ENCODE data around the gene HOXD8. TPM values are rescaled to one million over a fixed set of nuclear protein-coding genes. Genes with fewer than 3 reads are reported as not detected.

The HOXD8 gene
- total RNA-seq, 3 donors from 2014 or later: 10.5 to 36.1 (median 13.8) TPM

- Histone ChIP-seq H3K4me3 (no peak overlapping the region), H3K27me3 (peaks cover 6 to 98% of the 10 kb centered on the region in 2 donors), H3K9me3 (peaks cover 0 to 15% of the 10 kb centered on the region in 2 donors), H3K4me1 (no peaks in the 10 kb centered on the region), H3K27ac (no peak overlapping the region), H3K36me3 (no peaks in the 10 kb centered on the region)
- DNase-seq (ENCODE audit: low spot score in 2 of 2): no peak
- TF ChIP-seq POLR2AphosphoS5 (IDR thresholded peaks at IDR 0.05) (no peak), POLR2A (IDR thresholded peaks at IDR 0.05) (no peak)
- TF ChIP-seq, protein P1, sequence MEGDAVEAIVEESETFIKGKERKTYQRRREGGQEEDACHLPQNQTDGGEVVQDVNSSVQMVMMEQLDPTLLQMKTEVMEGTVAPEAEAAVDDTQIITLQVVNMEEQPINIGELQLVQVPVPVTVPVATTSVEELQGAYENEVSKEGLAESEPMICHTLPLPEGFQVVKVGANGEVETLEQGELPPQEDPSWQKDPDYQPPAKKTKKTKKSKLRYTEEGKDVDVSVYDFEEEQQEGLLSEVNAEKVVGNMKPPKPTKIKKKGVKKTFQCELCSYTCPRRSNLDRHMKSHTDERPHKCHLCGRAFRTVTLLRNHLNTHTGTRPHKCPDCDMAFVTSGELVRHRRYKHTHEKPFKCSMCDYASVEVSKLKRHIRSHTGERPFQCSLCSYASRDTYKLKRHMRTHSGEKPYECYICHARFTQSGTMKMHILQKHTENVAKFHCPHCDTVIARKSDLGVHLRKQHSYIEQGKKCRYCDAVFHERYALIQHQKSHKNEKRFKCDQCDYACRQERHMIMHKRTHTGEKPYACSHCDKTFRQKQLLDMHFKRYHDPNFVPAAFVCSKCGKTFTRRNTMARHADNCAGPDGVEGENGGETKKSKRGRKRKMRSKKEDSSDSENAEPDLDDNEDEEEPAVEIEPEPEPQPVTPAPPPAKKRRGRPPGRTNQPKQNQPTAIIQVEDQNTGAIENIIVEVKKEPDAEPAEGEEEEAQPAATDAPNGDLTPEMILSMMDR (IDR thresholded peaks at IDR 0.05): no peak
- intact Hi-C loops (cut with DNase I; ENCODE audit: low total_unique reads): loop anchor here (10.0 kb wide), 1 partner anchor 400 kb away; no protein-coding TSS in a partner anchor
Observed at GRCh38 chr2:176084611-176085119, 44.8 kb upstream of the HOXD8 start.

GRCh38 chr2:176085120-176085788 is 44.3 kb upstream of the HOXD8 start:
- DNase-seq (ENCODE audit: low spot score in 2 of 2): no peak
- no peak overlapping the region for H3K4me3 ChIP-seq
- H3K27me3 ChIP-seq: peaks cover 6 to 99% of the 10 kb centered on the region in 2 donors
- H3K4me1 ChIP-seq: no peaks in the 10 kb centered on the region
- H3K36me3 ChIP-seq: no peaks in the 10 kb centered on the region
- intact Hi-C loops (cut with DNase I; ENCODE audit: low total_unique reads): loop anchor here (10.0 kb wide), 1 partner anchor 400 kb away; no protein-coding TSS in a partner anchor
- TF ChIP-seq POLR2AphosphoS5 (IDR thresholded peaks at IDR 0.05) (no peak), POLR2A (IDR thresholded peaks at IDR 0.05) (no peak)
- TF ChIP-seq, protein P1 (IDR thresholded peaks at IDR 0.05): no peak
- H3K9me3 ChIP-seq: peaks cover 0 to 15% of the 10 kb centered on the region in 2 donors
- H3K27ac ChIP-seq: no peak overlapping the region

DNA sequence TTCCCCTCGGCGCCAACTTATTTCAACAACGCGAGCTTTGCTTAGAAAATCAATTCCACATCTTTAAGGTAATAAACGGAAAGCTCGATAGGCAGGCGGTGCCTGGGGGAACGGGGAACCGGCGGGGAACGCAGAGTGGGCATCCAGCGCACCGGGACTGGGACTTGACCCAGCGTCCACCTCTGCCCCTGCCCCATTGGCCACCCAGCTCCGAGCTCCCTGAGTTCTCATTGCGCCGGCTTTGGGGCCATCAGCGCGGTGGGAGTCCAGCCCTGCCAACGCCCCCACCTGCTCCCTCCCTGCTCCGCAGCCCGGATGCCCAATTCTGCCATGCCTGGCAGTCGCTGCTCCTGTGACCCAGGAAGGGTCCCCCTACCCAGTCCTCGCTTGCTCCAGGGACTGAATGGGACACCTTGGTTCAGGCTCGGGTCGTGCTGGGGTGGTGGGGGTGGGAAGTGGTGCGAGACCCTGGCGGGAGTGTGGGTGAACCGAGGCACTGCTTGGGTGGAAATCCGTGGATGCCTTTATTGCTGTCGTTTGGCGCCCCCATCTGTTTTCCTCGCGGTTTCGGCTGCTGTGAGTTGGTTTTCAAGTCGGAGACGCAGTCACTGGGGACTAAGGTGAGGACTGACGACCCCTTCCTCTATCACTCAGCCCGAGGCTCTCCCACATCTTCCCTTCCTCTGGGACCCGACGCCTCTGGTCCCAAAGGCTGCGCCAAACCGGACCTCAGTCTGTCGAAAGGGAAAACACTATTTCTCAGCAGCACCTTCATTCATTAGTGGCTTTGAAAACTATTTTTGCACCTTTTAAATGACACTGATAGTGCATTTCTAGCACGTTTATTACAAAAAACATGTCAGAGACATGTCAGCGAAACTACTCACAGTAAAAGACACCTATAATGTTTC is 43.4 kb upstream of the HOXD8 start:
- no peaks in the 10 kb centered on the region for H3K36me3 ChIP-seq
- peaks cover 0 to 13% of the 10 kb centered on the region in 2 donors for H3K9me3 ChIP-seq
- no peak for TF ChIP-seq POLR2A (IDR thresholded peaks at IDR 0.05)
- TF ChIP-seq, protein P1 (IDR thresholded peaks at IDR 0.05): peak in 1 of 3 donors; percentile 8
- no peak overlapping the region for H3K27ac ChIP-seq
- H3K27me3 ChIP-seq: peaks cover 6 to 100% of the 10 kb centered on the region in 2 donors
- intact Hi-C loops (cut with DNase I; ENCODE audit: low total_unique reads): loop anchor here (10.0 kb wide), 1 partner anchor 401 kb away; no protein-coding TSS in a partner anchor
- H3K4me1 ChIP-seq: no peaks in the 10 kb centered on the region
- H3K4me3 ChIP-seq: no peak overlapping the region
- DNase-seq (ENCODE audit: low spot score in 2 of 2): no peak

DNA sequence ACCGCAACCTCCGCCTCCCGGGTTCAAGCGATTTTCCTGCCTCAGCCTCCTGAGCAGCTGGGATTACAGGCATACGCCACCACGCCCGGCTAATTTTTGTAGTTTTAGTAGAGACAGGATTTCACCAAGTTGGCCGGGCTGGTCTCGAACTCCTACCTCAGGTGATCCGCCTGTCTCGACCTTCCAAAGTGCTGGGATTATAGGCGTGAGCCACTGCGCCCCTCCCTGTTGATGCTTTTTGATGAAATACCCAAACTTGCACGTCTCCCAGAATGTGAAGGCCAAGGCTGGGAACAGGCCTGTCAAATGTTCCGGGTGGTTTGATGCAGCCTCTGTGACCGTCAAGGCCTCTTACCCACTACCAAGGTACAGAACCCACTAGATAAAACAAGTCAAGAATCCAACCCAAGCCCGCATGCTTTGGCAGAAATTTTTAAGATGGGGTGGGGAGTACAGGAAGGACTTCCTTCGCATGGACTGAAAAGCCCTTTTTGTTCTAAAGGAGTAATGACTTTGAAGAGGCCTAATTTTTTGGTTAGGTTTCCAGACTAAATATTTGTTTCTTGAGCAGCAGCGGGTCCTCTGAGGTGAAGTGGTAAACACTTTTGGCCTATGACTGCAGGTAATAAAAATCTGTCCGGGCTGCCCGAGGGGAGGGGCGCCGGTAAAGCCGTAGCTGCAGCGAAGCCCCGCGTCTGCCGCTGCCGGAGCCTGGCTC is 42.0 kb upstream of the HOXD8 start:
- H3K27ac ChIP-seq: no peak overlapping the region
- H3K4me3 ChIP-seq: peak overlapping the region in 1 of 3 donors; percentile 55

More for the DNA sequence above, 42.0 kb upstream of the HOXD8 start:
- peaks cover 0 to 9% of the 10 kb centered on the region in 2 donors for H3K9me3 ChIP-seq
- peaks cover 6 to 100% of the 10 kb centered on the region in 2 donors for H3K27me3 ChIP-seq
- no peaks in the 10 kb centered on the region for H3K36me3 ChIP-seq
- no peak for DNase-seq (ENCODE audit: low spot score in 2 of 2)
- H3K4me1 ChIP-seq: no peaks in the 10 kb centered on the region
- intact Hi-C loops (cut with DNase I; ENCODE audit: low total_unique reads): loop anchor here (10.0 kb wide), 1 partner anchor 403 kb away; no protein-coding TSS in a partner anchor
- TF ChIP-seq POLR2AphosphoS5 (IDR thresholded peaks at IDR 0.05): no peak
- TF ChIP-seq, protein P1 (IDR thresholded peaks at IDR 0.05): no peak
- no peak for TF ChIP-seq POLR2A (IDR thresholded peaks at IDR 0.05)
